Endothelial cell of umbilical vein (primary cell): ENCODE measurements around the gene CPNE6. TPM values are rescaled to one million over a fixed set of nuclear protein-coding genes. Genes with fewer than 3 reads are reported as not detected.

Experiments
- BruUV-seq: library from RNA; stranded (reverse); fragments of 400-500 nt; replicated peaks from 2 replicates; lab custom pipeline; 2021; lab: Mats Ljungman, UMichigan
- CTCF ChIA-PET: fragments of 300-600, 350-600 bp; sonication (Branson Sonifier 250); formaldehyde crosslinking; loops from one replicate; lab custom pipeline; 2021; ENCODE audit warnings: antibody characterized with exemption, inconsistent platforms; lab: Charles Lee
- POLR2A ChIA-PET: fragments of 300-600, 350-600 bp; sonication (Branson Sonifier 250); formaldehyde crosslinking; loops from one replicate; lab custom pipeline; 2021; ENCODE audit warnings: antibody characterized with exemption, inconsistent platforms; lab: Charles Lee
- DNase-seq: peaks from one replicate; pipeline ENCODE4 v3.0.0-alpha.2; 2011; ENCODE audit warnings: low read depth, low spot score
- FAIRE-seq: peaks from 2 replicates; lab custom pipeline; 2011; peaks lifted over from hg19 to GRCh38; lab: Jason Lieb, UNC
- H2AFZ ChIP-seq: 2 replicates; pipeline ENCODE4 v1.6.0; 2012; ENCODE audit warnings: low read depth, low read length, control low read depth, inconsistent platforms
- H3K27ac ChIP-seq: 2 replicates; pipeline ENCODE4 v1.5.1; 2011; ENCODE audit warnings: low read depth, mild to moderate bottlenecking, control low read depth, low read length, moderate library complexity; ENCODE audit not compliant: insufficient read depth
- H3K27me3 ChIP-seq, 2 experiments: 2 replicates each; pipeline versions ENCODE4 v1.6.0 to v1.6.1; 2011; ENCODE audit warnings: low read length in 2 of 2, mixed read lengths in 1 of 2; ENCODE audit not compliant: control insufficient read depth in 2 of 2, insufficient read depth in 2 of 2
- H3K36me3 ChIP-seq, 2 experiments: 2 replicates in 1 of 2; 3 replicates in 1 of 2; pipeline ENCODE4 v1.5.1; 2011; ENCODE audit warnings: low read length in 2 of 2, mild to moderate bottlenecking in 1 of 2, moderate library complexity in 1 of 2; ENCODE audit not compliant: control insufficient read depth in 2 of 2, insufficient read depth in 2 of 2; ENCODE audit errors: extremely low read depth in 1 of 2
- H3K4me1 ChIP-seq: 3 replicates; pipeline ENCODE4 v1.5.1; 2011; ENCODE audit warnings: mild to moderate bottlenecking, low read length; ENCODE audit not compliant: control insufficient read depth, insufficient read depth; ENCODE audit errors: extremely low read depth
- H3K4me2 ChIP-seq: 2 replicates; pipeline ENCODE4 v1.6.1; 2011; ENCODE audit warnings: low read length, control low read depth, mixed read lengths; ENCODE audit not compliant: insufficient read depth
- H3K4me3 ChIP-seq, 3 experiments: fragments of 200-600 bp in 1 of 3; sonication (generic), shearing (Covaris generic) in 1 of 3; replicated peaks in 1 of 3; 2 replicates each; pipeline ENCODE4 v1.5.1; 2011 to 2016; ENCODE audit warnings: control low read depth in 3 of 3, low read length in 3 of 3, mild to moderate bottlenecking in 2 of 3, inconsistent platforms in 1 of 3, low read depth in 1 of 3, moderate library complexity in 1 of 3; ENCODE audit not compliant: insufficient read depth in 1 of 3
- H3K79me2 ChIP-seq: 2 replicates; pipeline ENCODE4 v1.6.0; 2012; ENCODE audit warnings: low read length, inconsistent platforms; ENCODE audit not compliant: control insufficient read depth, insufficient read depth
- H3K9ac ChIP-seq: replicated peaks from 2 replicates; pipeline ENCODE3; 2011; ENCODE audit warnings: low read length, control low read depth; ENCODE audit not compliant: insufficient read depth; ENCODE audit errors: extremely low read depth
- H3K9me1 ChIP-seq: replicated peaks from 3 replicates; pipeline ENCODE4 v1.6.0; 2011; ENCODE audit warnings: mild to moderate bottlenecking, low read length; ENCODE audit not compliant: control insufficient read depth, insufficient read depth; ENCODE audit errors: extremely low read depth
- H3K9me3 ChIP-seq: replicated peaks from 2 replicates; pipeline ENCODE4 v1.5.1; 2012; ENCODE audit warnings: low read length, inconsistent platforms; ENCODE audit not compliant: control insufficient read depth, insufficient read depth
- H4K20me1 ChIP-seq: replicated peaks from 2 replicates; pipeline ENCODE3; 2011; ENCODE audit warnings: mild to moderate bottlenecking, low read length; ENCODE audit not compliant: control insufficient read depth, insufficient read depth; ENCODE audit errors: extremely low read depth
- CTCF ChIP-seq, 2 donors: IDR thresholded peaks; 1 replicate in 1 of 2; 2 replicates in 1 of 2; pipeline ENCODE4 v1.5.1; 2011; ENCODE audit warnings: low read length in 2 of 2, mild to moderate bottlenecking in 2 of 2, moderate library complexity in 2 of 2, control low read depth in 1 of 2, inconsistent platforms in 1 of 2, low read depth in 1 of 2; ENCODE audit not compliant: insufficient read depth in 1 of 2; ENCODE audit errors: extremely low read depth in 1 of 2
- EZH2 ChIP-seq: IDR thresholded peaks from 2 replicates; pipeline ENCODE4 v1.6.1; 2012; ENCODE audit warnings: borderline replicate concordance, low read depth, mild to moderate bottlenecking, moderate library complexity, low read length, inconsistent platforms; ENCODE audit not compliant: severe bottlenecking
- FOS ChIP-seq: IDR thresholded peaks from 2 replicates; pipeline ENCODE4 v1.6.1; 2011; ENCODE audit warnings: mild to moderate bottlenecking, low read length, moderate library complexity, borderline replicate concordance; ENCODE audit not compliant: insufficient read depth
- GATA2 ChIP-seq: IDR thresholded peaks from 2 replicates; pipeline ENCODE4 v1.7.0; 2011; ENCODE audit warnings: low read depth, mild to moderate bottlenecking, moderate library complexity, mixed read lengths, low read length; ENCODE audit not compliant: insufficient read length, insufficient read depth
- JUN ChIP-seq: IDR thresholded peaks from 2 replicates; pipeline ENCODE4 v1.6.1; 2011; ENCODE audit warnings: borderline replicate concordance, low read depth; ENCODE audit not compliant: insufficient read length, insufficient read depth
- MYC ChIP-seq: IDR thresholded peaks from one replicate; pipeline ENCODE4 v1.6.1; 2011; ENCODE audit warnings: mild to moderate bottlenecking, low read depth, low read length
- POLR2AphosphoS5 ChIP-seq: IDR thresholded peaks from 2 replicates; pipeline ENCODE4 v1.6.1; 2012; ENCODE audit warnings: low read depth, mild to moderate bottlenecking, control low read depth, low read length, moderate library complexity; ENCODE audit not compliant: insufficient read depth
- dilution Hi-C: fragments of 300-500 bp; cut with MboI; formaldehyde crosslinking; loops from one replicate; pipeline ENCODE4 v1.15.0; 2019; ENCODE audit warnings: low sequenced_read_pairs; ENCODE audit not compliant: extremely low pct_ligation_motif_present
- intact Hi-C: fragments of 100-400 bp; cut with micrococcal nuclease; formaldehyde crosslinking; loops from one replicate; pipeline ENCODE4 v1.10.0; 2022
- polyA plus RNA-seq, 4 experiments: library from polyadenylated mRNA; depleted of rRNA in 3 of 4; stranded (reverse) in 3 of 4; unstranded in 1 of 4; fragments of >200 nt; gene quantifications; 2 replicates each; pipeline versions ENCODE4 v1.2.1 to v1.2.3, GENCODE V29; 2011 to 2012; ENCODE audit warnings: missing spikeins in 1 of 4
- total RNA-seq: library from RNA; stranded (reverse); gene quantifications from 2 replicates; pipeline ENCODE4 v1.2.3, GENCODE V29; 2021
- TF ChIP-seq, protein P1 (sequence below): IDR thresholded peaks from 2 replicates; pipeline ENCODE4 v1.6.1; 2011; ENCODE audit not compliant: insufficient read depth, insufficient read length

CPNE6 gene
- total and polyA plus RNA-seq, 2 donors (not counting 3 experiments of a cell fraction or from before 2014, with no cell fraction given): not detected

DNA sequence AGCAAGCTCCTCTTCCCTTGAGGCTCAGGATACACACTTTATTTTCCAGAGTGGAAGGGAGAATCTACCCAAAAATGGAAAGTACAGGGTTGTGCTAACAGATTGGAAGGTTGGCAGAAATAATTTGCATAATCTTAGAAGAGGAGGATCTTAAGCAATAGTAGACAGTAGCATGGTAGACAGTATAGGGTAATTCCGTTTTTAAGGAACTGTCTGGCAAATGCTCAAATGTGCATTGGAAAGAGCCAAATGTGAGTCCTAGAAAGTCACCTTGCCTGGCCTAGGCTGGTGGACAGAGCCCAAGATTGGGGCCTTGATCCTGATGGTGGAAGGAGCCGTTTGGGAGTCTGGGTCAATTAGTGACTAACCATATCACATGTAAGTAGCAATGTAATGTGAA, 32.7 kb upstream of the CPNE6 start:
- ChIA-PET CTCF (interaction anchor here (0.9 to 1.3 kb wide), 3 partner anchors 14 to 51 kb away, joined by 3 to 4 read pairs (median 3); no protein-coding TSS in a partner anchor), POLR2A (no interaction called here)
- dilution Hi-C loops: no loop called here
- no peaks in the 10 kb centered on the region for H4K20me1 ChIP-seq
- no peaks in the 10 kb centered on the region for H3K36me3 ChIP-seq
- DNase-seq (no peak), FAIRE-seq (no peak)
- TF ChIP-seq POLR2AphosphoS5: no peak
- TF ChIP-seq CTCF (IDR thresholded peaks at IDR 0.05; ENCODE audit: extremely low read depth in 1 of 2, insufficient read depth in 1 of 2, low read depth in 1 of 2, low read length in 2 of 2): no peak
- TF ChIP-seq, protein P1, sequence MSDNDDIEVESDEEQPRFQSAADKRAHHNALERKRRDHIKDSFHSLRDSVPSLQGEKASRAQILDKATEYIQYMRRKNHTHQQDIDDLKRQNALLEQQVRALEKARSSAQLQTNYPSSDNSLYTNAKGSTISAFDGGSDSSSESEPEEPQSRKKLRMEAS: no peak
- TF ChIP-seq MYC: no peak
- no peak for TF ChIP-seq FOS
- TF ChIP-seq EZH2: no peak
- TF ChIP-seq GATA2: no peak
- no peak for TF ChIP-seq JUN
- H3K27ac ChIP-seq: no peak overlapping the region
- no peaks in the 10 kb centered on the region for H3K9me1 ChIP-seq
- H3K9me3 ChIP-seq: no peaks in the 10 kb centered on the region
- H3K9ac ChIP-seq: no peak overlapping the region
- no peaks in the 10 kb centered on the region for H3K4me1 ChIP-seq
- H3K79me2 ChIP-seq: no peaks in the 10 kb centered on the region
- intact Hi-C loops: loop anchor here (5.0 kb wide), 1 partner anchor 66 kb away; no protein-coding TSS in a partner anchor
- no peak overlapping the region for H3K4me2 ChIP-seq
- no peak overlapping the region for H3K4me3 ChIP-seq
- no peaks in the 10 kb centered on the region for H3K27me3 ChIP-seq
- no peak overlapping the region for H2AFZ ChIP-seq
- BruUV-seq: no TSS peak
